HG03460 (cell line): Measurements from ENCODE around the gene TMEM184B.
"Not testable (repeated sequence)": the region's sequence is repeated elsewhere in the genome, so short reads cannot be mapped to it uniquely, and the experiment has no call there.

Experiments used
- ATAC-seq: cut with Tn5 transposase; IDR thresholded peaks from one replicate; pipeline ENCODE4 v1.9.1; 2021; ENCODE audit not compliant: unreplicated experiment

TMEM184B gene

GRCh38 chr22:38184788-38185187, 88.0 kb downstream of the TMEM184B start:
- ATAC-seq: no peak

- ATAC-seq: peak; percentile 78
Observed at GRCh38 chr22:38181453-38182200, 91.2 kb downstream of the TMEM184B start, which contains the start of gene PLA2G6. Gene PLA2G6, minus strand, starts transcription at chr22:38181830. Its CDS starts 12,404 bp downstream, at chr22:38169426.

GRCh38 chr22:38180841-38181452, 91.9 kb downstream of the TMEM184B start:
- ATAC-seq: no peak

DNA sequence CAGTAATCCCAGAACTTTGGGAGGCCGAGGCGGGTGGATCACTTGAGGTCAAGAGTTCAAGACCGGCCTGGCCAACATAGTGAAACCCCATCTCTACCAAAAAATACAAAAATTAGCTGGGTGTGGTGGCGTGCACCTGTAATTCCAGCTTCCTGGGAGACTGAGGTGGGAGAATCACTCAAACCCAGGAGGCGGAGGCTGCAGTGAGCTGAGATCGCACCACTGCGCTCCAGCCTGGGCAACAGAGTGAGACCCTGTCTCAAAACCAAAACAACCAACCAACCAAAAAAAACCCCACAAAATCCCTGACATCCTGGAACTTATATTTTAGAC, 94.2 kb downstream of the TMEM184B start:
- ATAC-seq: not testable (repeated sequence)

DNA sequence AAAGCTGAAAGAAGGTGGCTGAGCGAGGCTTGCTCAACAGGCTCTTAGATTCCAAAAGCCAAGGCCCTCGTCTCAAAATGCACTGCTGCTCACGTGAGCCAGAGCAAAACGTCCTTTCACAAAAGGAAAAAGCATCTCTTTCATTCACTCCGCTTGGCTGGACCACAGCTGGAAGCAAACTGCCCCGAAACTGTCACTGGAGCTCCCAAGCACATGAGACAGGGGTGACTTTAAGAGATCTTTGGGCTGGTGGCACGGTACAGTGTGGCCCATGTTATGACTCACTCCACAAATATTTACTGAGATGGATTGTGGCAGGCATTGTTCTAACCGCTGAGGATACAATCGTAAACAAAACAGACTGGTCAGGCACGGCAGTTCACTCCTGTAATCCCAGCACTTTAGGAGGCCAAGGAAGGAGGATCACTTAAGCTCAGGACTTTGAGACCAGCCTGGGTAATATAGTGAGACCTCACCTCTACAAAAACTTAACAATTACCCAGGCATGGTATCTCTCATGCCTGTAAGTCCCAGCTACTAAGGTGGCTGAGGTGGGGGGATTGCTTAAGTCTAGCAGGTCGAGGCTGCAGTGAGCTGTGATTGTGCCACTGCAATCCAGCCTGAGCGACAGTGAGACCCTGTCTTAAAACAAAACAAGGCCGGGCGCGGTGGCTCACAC, 94.7 kb downstream of the TMEM184B start:
- no peak for ATAC-seq

DNA sequence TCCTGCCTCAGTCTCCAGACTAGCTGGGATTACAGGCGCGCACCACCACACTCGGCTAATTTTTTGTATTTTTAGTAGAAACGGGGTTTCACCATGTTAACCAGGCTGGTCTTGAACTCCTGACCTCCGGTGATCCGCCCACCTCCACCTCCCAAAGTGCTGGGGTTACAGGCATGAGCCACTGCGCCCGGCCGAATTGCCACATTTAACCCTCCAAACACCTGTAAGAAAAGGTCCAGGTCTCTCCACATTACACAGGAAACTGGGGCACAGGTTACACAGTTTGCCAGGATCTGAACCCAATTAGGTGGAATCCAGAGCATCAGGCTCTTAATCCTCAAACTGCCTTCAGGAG, 95.3 kb downstream of the TMEM184B start:
- not testable (repeated sequence) for ATAC-seq

DNA sequence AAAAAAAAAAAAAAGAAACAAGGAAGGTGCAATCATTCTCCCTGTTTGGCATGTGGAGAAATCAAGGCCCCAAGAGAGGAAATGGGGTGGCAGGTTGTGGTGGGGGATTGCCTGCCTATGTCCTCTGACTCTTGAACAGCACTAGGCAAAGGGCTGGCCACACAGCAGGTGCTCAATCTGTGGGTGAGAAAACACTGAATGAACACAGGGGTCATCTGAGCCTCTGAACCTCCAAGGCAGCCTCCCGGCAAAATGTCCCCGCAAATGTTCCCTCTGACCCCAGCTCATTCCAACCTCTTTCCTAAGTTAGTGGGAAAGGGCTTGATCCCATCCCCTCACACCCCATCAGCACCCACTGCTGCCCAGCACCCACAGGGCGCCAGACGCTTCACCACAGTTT, 95.8 kb downstream of the TMEM184B start:
- no peak for ATAC-seq

- no peak for ATAC-seq
Observed at GRCh38 chr22:38176170-38176741, 96.6 kb downstream of the TMEM184B start.

DNA sequence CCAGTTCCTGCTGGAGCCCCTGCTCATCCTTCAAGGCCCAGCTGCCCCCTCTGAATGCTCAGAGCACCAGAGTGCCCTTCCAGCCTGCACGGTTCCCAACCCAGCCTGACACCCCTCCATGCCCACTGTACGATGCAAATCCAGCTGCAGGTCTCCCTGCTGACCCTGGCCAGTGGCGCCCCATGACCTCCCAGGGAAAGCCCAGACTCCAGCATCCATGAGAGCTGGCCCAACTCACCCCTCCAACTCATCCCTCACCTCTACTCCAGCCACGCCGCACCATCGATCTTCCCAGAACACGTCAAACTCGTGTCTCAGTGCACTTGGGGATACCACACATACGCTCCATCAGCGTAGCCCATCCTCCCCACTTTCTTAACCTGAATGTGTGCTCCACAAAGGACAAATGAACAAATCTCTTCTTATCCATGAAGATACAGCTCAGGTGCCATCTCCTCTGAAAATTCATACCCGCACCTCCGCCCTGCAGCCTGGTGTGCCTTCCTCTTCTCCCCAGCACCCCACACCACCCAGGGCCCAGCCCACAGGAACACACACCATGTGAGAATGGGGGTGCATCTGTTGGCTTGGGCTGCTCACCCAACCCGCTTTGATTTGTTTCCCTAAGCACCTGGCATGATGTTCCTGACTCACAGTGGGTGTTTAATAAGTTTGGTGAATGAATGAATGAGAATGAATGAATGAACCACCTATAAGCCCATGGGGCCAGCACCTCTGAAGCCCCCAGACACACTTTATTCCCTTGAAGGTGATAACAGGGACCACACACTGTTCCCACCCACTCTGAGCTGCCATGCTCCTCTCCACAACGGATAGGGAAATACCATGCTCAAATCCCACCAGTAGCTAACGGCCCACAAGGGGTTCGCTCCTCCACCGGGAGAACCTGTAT, 97.3 kb downstream of the TMEM184B start:
- no peak for ATAC-seq

DNA sequence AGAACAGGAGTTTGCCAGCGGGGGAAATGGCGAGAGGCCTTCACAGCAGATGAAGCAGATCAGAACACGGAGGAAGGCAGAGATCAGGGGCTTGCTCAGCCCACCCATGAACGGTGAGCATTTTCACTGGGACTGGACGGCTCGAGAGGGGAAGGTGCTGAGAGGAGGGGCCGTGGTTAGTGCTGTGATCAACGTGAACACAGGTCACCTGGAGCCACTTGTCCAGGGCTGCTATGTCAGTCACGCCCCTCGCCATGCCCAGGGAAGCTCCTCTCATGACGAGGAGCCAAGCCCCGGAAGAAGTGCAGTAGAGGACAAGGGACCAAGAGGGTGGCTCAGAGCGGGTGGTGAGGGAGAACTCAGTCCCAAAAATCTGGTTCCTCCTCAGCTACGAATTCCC, 98.2 kb downstream of the TMEM184B start:
- no peak for ATAC-seq

- no peak for ATAC-seq
Observed at GRCh38 chr22:38173641-38173906, 99.2 kb downstream of the TMEM184B start.

- ATAC-seq: no peak
Observed at GRCh38 chr22:38172832-38173640, 99.8 kb downstream of the TMEM184B start.

DNA sequence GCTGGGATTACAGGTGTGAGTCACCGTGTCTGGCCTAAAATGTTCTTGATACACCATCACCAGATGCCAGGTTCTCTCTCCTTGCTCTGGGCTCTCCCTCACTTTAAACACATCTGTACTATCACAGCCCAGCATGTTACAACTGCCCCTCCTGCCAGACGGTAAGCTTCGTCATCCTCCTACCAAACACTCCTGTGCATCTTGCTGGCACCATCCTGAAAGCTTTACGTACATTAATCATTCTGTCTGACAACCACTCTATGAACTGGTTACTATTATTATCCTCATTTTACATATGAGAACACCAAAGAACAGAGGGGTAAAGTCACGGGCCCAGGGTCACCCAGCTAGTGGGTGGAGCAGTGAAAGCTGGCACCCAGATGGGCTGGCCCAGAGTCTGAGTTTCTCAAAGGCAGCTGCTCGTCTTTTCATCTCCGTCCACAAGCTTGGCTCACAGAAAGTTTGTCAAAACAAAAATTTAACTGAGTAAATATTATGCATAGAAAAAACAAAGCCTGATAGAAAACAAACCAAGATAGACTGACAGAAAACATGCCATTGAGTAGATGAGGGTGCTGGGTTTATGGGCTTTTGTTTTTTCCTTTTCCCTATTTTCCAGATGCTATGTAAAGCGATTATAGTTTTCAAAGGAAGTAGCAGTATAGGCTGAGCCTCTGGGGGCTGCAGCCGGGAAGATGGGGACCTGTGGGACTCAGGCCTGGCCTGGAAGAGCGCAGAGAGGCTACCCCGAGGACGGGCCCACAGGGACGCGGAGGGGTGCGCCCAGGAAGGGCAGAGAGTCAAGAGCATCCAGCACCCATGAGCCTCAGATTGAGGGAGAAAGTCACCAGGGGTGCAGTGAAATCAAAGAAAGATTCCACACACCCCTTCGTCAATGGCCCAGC, 100.6 kb downstream of the TMEM184B start:
- no peak for ATAC-seq

DNA sequence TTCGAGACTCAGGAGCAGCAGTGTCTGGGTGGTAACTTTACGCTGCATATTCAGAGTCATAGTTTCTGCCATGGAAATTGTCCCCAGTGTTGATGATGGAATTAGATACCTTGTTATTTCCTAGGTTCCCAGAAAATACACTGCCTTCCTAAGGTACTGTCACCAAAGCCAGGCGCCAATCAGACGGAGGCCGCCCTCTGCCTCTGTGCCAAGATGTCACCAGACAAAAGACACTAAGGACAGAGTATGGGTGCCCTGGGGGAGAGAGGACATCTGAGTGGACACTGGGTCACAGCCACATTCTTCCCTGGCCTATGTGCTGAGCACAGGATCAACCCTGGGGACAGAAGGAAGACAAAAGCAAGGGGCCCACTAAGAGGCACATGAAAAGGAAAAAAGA, 102.3 kb downstream of the TMEM184B start:
- no peak for ATAC-seq
